Lung microvascular endothelial cell (primary cell): ENCODE measurements around the gene PLA2G6. TPM values are rescaled to one million over a fixed set of nuclear protein-coding genes. Genes with fewer than 3 reads are reported as not detected.

Experiments
- DNase-seq, 2 donors: peaks; one replicate each; pipeline versions ENCODE4 v3.0.0 to v3.0.0-alpha.2; 2010; ENCODE audit warnings: low read depth in 2 of 2
- total RNA-seq: library from RNA; depleted of rRNA; stranded (reverse); fragments of >200 nt; gene quantifications from 2 replicates; pipeline ENCODE4 v1.2.1, GENCODE V29; 2014

PLA2G6 gene, protein sequence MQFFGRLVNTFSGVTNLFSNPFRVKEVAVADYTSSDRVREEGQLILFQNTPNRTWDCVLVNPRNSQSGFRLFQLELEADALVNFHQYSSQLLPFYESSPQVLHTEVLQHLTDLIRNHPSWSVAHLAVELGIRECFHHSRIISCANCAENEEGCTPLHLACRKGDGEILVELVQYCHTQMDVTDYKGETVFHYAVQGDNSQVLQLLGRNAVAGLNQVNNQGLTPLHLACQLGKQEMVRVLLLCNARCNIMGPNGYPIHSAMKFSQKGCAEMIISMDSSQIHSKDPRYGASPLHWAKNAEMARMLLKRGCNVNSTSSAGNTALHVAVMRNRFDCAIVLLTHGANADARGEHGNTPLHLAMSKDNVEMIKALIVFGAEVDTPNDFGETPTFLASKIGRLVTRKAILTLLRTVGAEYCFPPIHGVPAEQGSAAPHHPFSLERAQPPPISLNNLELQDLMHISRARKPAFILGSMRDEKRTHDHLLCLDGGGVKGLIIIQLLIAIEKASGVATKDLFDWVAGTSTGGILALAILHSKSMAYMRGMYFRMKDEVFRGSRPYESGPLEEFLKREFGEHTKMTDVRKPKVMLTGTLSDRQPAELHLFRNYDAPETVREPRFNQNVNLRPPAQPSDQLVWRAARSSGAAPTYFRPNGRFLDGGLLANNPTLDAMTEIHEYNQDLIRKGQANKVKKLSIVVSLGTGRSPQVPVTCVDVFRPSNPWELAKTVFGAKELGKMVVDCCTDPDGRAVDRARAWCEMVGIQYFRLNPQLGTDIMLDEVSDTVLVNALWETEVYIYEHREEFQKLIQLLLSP
- 1.3 and 4.8 TPM in 2 replicates for total RNA-seq

DNA sequence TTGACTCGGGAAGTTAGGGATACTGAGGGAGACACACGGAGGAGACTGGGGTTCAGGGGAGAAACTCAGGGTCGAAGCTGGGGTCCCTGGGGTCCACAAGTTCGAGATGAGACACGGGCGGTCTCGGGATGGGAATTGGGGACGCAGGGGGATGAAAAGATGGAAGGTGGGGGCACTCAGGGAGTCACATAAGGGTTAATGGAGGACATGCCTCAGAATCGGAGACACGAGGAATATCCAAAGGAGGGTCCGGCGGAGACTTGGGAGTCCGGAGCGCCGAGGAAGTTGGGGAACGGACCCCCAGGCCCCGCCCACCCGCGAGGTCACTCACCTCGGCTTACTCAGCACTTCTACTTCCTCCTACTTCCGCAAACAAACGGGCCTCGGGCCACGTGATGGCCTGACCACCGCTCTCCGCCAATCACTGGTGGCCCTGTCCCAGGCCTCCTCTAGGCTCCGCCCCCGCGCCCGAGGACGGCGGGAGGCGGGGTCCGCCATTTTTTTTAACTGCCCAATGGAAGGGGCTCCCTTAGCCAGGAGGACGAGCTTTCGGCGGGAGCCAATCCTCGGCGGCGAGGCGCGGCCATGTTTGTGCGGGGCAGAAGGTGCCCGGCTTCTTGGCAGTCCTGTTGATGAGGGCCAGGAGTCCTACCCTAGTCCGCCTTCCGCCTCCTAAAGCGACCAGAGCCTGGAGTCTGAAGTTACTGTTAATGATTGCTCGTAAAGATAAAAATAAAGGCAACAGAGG, at the start of gene PLA2G6:
TSS of gene PLA2G6 (minus strand) at position 378 of the 748 bp plus-strand sequence. CDS start 12,404 bp downstream, outside the sequence.
- peak; percentile 99 for DNase-seq

- peak in 1 of 2 donors; percentile 55 for DNase-seq
Observed at GRCh38 chr22:38230916-38231315, 49.3 kb upstream of the PLA2G6 start.

GRCh38 chr22:38230108-38230825, 48.6 kb upstream of the PLA2G6 start:
- peak; percentile 87 to 89 for DNase-seq

- peak; percentile 75 to 92 for DNase-seq
Observed at GRCh38 chr22:38228873-38229740, 47.5 kb upstream of the PLA2G6 start.

- DNase-seq: peak; percentile 29 to 40
Observed at GRCh38 chr22:38228326-38228872, 46.8 kb upstream of the PLA2G6 start.

- DNase-seq: no peak
Observed at GRCh38 chr22:38226853-38227649, 45.4 kb upstream of the PLA2G6 start.

DNA sequence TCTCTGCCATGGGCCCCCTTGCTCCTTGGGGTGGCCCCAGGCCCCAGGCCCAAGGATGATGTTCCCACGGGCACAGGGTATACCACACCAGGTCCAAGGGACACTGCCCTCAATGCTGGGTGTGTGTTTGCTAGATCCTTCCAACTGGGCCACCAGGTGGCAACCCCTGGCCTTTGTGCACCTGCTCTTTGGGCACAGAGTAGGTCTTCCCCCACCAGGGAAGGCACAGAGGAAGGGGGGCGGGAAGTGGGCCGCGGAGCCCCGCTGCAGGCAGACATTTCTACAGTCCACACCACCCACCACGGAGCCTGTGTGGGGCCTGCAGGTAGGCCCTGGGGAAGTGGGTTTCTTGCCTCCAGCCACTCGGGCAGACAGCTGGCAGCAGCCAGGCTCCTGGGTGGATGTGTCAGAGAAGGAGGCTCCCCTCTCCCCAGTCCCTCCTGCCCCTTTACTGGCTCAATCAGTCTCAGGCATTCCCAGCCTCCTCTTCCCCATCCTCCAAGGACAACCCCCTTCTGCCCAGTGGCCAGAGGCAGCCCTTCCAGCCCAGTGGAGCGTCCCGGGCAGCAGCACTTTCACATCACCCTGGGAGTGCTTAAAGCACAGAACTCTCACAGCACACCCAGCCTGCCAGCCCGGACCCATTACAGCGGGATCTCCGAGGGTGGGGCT, 41.8 kb upstream of the PLA2G6 start:
- no peak for DNase-seq

- DNase-seq: peak; percentile 57 to 64
Observed at GRCh38 chr22:38222797-38223119, 41.1 kb upstream of the PLA2G6 start.

DNA sequence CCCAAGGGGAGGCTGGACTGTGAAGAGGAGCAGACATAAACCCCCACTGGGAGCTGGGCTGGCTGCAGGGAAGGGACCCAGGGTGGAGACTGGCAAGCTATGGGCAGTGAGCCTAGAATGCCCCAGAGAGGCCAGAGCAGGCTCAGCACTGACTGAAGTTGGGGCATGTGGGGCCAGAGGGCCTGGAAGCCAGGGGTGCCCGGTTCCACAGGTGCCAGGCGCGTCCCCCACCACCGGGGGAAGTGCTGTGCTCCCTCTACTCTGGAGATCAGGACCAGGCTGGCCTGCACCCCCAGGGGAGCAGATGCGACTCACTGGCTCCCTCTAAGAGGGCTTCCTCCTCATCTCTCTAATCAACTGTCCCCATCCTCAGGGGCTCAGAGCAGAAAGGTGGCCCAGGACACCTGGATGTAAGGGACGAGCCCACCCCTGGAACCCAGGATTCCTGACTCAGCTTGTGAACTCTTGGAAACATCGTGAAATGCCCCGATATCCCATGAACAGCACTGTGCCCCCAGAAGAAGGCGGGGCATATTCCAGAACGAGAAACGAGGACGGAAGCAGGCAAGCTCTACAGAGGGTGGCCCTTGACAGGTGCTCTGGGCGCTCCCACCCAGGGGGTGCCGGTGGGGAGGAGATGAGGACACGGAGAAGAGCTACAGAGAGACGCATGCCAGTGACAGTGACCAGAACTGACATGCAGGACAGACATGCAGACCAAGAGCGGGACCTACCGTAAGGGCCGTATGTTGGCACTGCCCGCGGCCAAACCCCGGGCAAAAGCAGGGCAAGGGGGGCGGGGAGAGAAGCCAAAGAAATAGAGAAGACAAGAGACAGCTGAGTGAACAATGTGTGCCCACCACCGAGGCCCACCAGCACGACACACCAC, 40.5 kb upstream of the PLA2G6 start:
- no peak for DNase-seq

- no peak for DNase-seq
Observed at GRCh38 chr22:38221407-38221806, 39.8 kb upstream of the PLA2G6 start.

DNA sequence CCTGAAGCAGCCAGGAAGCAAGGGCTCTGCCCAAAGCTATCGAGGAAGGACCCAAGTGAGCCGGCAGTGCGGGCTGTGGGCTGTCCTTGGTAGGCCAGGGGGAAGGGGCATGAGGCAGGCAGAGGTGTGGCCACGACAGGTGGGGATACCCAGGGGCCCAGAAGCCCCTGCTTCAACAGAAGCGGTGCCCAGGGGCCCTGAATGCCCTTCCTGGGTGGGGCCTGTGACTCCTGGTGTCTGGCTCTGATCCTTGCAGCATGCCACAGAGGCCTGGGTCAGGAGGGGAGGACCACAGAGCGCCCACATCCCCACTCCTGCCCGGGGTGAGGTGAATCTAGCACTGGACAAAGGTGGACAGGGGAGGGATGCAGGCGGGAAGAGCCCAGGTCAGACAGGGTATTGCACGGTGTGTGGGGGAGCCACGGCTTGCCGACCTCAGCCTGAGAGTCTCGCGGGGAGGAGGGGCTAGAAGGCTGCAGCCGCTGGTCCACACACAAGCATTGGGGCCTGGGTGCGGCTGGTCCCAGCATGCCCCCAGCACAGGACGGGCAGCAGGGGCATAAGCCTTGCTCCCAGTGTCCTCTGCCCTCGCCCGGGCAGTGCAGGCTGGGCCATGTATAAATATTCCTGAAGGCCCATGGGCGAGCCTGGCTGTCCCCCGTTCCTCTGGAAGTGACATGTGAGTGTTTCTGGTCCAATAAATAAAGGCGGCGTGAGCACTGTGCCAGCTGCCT, 39.2 kb upstream of the PLA2G6 start:
- DNase-seq: no peak

DNA sequence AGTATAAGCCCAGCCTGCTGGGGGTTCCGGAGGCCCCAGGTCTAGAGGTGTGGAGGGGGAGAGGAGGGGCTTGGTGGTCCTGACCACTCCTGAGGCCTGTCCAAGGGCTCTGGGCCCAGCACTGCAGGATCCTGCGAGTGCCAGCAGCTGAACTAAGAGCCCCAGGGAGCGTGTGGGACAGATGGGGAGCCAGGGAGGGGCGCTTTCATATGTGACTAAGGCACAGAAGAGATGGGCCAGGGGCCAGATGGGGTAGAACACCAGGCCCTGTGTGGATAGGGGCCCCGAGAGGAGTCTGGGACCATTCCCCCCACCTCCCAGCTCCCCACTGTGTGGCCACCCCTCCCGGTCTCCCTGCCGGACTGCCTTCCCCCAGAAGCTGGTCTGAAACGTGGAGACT, 38.5 kb upstream of the PLA2G6 start:
- DNase-seq: no peak

DNA sequence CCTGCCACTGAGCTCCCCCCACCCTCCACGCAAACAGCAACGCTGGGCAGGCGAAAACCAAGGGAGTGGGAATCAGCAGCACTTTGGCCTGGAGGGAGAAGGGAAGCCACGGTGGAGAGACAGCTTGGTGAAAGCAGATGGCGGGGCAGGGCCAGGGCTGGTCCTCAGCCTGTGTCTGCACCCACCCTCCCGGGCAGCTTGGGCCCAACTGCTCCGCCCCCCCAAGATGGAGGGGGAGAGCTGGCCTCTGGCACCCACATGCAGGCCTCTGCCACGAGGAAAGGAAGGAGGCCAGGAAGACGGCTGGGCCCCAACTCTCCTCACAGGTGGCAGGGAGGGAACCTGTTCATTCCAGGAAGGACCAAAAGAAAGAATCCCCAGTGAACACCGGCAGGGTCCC, 38.0 kb upstream of the PLA2G6 start:
- no peak for DNase-seq

DNA sequence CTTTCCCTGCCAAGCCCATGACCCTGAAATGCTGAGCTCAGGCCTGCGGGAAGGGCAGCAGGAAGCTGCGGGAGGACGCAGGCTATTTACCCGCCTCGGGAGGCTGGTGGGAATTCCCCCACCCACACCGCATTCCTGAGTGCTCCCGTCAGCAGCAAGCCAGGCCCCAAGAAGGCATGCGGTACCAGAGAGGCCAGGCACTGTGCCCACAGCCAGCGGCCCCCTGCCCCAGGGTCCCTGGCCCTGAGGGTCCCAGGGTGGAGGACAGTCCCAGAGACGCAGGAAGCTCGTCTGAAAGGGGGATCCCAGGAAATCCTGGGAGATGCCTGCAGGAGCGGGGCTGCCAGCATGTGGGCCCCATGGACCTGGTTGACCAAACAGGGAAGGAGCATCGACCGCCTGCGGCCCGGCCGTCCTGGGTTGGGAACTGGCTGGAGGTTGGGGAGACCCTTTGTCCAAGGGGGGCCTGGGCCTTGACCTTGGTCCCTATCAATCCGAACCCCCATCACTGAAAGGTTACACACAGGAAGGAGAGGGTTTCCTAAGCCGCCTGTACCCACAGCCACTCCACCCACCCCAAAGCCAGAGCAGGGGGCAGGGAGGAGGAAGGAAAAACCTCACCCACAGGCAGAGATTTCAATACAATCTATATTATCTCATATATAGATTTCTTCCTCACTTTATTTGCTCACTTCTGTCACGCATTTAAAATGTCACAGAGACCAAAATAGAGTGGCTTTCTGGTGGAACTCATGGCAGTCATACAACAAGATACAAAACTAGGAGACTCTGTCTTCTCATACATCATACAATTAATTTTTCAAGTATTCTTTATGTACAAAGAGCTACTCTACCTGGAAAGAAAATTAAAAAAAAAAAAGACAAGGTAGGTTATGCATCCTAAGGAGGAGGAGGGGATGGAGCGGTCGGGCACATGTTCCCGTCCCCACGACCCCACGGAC, 37.3 kb upstream of the PLA2G6 start:
- DNase-seq: peak; percentile 91 to 95

- peak in 1 of 2 donors; percentile 36 for DNase-seq
Observed at GRCh38 chr22:38215156-38216038, 33.8 kb upstream of the PLA2G6 start.
